HG03196 (cell line): ENCODE measurements around the gene TRAF3IP1.
A peak's percentile ranks its signal among the peaks of the same experiment; 100 is the strongest.

Experiments
- ATAC-seq: cut with Tn5 transposase; IDR thresholded peaks from one replicate; pipeline ENCODE4 v1.9.1; 2021; ENCODE audit not compliant: unreplicated experiment

The TRAF3IP1 gene

GRCh38 chr2:238424313-238424700 is 104.0 kb downstream of the TRAF3IP1 start:
- no peak for ATAC-seq

DNA sequence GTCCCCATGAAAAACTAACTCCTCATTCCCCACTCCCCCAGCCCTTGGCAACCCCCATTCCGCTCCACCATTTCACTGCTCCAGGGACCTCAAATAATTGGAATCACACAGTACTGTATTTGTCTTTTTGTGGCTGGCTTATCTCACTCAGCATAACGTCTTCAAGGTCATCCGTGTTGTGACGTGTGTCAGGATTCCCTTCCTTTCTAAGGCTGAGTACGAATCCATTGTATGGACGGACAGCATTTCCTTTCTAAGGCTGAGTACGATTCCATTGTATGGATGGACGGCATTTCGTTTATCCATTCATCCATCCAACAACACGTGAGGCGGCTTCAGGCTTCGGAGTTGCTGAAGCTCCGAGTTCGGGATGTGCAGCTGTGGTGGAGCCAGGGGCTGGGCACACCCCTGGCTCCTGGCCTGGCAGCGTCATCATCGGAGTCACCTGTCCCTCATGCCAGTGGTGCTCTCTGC is 105.2 kb downstream of the TRAF3IP1 start:
- ATAC-seq, result no peak

DNA sequence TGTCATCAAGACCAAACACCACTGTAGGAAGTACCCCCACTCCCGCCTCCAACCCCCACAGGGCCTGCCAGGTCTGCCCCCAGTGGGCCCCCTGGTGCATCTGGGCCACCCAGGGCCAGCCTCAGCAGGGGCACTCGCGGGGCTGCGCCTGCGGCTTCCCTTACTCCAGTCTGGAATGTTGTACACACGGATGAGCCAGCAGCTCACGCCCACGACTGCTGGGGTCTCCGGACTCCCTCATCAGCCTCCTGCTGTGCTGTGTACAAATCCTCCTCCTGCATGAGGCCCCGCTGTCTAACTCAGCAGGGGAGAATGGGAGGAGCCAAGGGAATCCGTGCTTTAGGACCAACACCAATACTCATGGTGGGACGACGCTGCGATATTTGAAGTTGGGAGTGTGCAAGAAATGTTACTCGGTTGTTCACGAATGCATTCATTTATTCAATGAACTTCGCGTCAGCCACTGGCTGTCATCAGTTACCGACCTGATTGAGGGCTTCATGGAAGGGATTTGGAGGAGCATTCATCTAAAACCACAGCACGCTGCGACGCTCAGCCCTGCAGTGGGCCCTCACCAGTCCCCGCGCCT is 105.8 kb downstream of the TRAF3IP1 start:
- ATAC-seq, result peak; percentile 9

DNA sequence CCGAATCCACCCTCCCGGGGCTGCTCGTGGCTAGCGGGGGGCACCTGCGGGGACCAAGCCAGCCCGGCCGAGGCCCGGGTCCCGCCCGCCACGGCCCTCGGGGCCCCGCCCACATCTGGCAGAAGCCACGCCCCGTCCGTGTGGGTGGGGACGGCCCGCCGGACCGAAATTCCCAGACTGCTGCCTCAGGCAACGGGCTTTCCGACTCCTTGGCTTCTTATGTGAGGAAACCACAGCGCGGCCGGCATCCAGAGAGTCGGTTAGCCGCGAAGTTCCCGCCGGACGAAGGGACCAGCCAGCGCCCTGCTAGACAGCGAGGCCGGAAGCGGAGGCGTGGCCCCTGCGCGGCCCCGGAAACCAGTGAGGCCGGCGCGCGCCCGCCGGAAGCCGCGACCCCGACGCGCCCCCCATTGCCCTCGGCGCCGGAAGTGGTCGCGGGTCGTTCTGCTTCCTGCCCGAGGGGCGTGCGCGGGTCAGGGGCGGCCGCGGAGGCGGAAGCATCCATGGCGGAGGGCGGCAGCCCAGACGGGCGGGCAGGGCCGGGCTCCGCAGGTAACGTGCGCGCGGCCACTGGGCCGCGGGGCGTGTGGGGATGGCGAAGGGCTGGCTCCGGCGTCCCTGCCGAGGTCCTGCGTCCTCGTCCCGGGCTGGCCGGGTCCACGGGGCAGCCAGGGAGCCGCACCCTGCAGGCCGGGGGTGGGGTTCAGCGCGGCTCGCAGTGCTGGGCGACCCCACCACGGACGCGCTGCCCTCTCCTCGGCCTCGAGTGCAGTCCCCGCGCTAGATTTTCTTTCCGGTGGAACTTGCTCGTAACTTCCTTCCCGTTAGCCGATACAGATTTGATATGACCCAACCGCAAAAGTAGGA is 106.5 kb downstream of the TRAF3IP1 start, which contains the start of gene ASB1:
Gene ASB1, plus strand, starts transcription at position 360 of the 867 bp plus-strand sequence. Its CDS starts 144 bp downstream, at position 504.
- ATAC-seq, result peak; percentile 84

DNA sequence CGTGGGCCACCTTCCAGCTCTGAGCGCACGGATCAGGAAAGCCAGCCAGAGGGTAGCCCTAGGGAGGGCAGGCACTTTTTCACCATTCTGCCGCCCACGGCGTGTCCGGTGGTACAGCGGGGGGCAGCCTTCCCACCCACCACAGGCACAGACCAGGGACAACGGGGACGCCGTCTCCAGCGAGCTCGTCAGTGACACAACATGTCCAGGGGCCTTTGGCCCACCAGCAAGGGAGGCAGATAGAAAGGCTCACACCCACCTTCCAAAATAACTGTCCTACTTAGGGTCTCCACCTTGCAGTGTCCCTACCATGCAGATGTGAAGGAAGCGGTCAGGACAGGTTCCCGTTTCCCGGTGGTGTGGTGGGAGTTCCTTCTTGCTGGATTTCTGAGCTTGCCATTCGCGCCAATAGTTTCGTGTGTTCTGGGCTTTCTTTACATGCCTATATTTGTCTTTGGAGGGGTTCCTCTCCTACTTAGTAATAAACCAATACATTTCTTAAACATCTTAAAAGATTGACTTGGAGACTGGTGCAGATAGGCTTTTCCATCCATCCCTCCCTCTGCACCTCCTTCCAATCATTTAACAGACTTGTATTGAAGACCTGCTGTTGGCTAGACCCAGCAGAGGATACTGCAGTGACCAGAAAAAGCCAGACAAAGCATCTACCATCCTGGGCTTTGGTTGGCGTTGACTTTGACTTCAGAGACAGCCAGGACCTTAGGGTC is 107.3 kb downstream of the TRAF3IP1 start:
- ATAC-seq, result no peak

DNA sequence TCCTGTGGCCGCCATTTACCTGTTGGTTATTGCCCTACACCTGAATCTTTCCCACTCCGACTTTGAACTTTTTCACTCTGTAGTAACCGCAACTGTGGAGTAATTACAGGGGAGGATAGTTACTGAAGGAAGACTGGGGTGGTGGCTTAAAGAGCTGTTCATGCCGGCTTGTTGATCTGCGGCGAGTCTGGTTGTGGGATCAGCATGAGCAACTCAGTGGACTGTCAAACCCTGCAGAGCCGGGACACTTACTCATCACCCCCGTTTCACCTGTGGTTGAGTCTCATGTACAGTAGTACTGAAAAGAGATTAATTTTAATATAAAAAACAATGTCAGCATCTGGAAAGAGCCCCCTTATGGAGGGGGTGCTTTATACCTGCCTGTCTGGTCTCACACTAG is 108.5 kb downstream of the TRAF3IP1 start:
- ATAC-seq, result no peak

GRCh38 chr2:238430781-238431180 is 110.5 kb downstream of the TRAF3IP1 start:
- ATAC-seq, result no peak

- no peak for ATAC-seq
These were observed 111.1 kb downstream of the TRAF3IP1 start for GRCh38 chr2:238431456-238431855.

- ATAC-seq, result no peak
These were observed 113.1 kb downstream of the TRAF3IP1 start for GRCh38 chr2:238433300-238433915.

DNA sequence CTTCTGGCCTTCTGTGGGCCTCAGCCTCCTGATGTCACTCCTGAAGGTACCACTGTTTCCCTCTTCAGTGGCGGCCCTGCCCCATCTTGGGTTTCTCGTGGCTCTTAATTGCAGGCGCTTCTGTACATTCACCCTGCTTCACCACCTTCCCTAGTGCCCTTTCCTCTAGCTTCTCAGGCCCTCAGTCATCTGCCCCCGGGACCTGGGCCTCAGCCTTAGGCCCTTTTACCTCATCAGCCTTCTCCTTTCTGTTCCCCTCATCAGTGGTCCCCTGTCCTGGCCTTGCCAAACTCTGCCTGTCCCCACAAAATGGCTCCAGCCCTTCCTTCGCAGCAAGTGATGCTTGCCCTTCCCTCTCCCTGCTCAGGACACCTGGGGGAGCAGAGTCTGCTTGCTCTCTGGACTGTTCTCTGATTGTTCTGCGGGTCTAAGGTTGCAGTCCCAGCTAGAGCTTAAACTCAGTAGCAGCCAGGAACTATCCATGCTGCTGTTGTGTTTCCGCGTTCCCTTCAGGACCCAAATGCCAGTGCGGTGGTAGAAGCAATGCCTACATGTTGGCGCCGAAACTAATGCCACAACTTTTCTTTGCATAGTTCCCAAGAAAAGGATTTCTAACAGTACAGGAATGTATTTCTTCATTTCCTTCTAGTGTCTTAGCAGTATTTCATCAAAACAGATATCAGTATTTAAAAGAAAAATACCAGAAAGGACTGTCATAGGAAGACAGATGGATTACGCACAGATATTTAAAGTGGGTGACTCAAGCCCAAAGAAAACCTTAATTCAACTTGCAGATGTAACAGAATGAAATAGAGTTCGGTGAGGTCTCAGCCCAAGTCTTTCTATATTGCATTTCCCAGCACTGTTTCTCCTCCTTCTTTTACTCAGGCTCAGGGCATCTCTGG is 113.9 kb downstream of the TRAF3IP1 start:
- ATAC-seq, result no peak

- no peak for ATAC-seq
These were observed 114.8 kb downstream of the TRAF3IP1 start for GRCh38 chr2:238434846-238435751.

DNA sequence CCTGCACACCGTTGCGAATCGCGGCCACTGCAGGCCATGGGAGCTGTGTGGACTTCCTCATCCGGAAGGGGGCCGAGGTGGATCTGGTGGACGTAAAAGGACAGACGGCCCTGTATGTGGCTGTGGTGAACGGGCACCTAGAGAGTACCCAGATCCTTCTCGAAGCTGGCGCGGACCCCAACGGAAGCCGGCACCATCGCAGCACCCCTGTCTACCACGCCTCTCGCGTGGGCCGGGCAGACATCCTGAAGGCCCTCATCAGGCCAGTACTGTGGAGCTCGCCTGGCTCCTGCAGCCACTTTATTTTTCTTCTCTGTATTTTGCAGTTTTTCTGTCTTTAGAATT is 115.4 kb downstream of the TRAF3IP1 start:
- ATAC-seq, result no peak

DNA sequence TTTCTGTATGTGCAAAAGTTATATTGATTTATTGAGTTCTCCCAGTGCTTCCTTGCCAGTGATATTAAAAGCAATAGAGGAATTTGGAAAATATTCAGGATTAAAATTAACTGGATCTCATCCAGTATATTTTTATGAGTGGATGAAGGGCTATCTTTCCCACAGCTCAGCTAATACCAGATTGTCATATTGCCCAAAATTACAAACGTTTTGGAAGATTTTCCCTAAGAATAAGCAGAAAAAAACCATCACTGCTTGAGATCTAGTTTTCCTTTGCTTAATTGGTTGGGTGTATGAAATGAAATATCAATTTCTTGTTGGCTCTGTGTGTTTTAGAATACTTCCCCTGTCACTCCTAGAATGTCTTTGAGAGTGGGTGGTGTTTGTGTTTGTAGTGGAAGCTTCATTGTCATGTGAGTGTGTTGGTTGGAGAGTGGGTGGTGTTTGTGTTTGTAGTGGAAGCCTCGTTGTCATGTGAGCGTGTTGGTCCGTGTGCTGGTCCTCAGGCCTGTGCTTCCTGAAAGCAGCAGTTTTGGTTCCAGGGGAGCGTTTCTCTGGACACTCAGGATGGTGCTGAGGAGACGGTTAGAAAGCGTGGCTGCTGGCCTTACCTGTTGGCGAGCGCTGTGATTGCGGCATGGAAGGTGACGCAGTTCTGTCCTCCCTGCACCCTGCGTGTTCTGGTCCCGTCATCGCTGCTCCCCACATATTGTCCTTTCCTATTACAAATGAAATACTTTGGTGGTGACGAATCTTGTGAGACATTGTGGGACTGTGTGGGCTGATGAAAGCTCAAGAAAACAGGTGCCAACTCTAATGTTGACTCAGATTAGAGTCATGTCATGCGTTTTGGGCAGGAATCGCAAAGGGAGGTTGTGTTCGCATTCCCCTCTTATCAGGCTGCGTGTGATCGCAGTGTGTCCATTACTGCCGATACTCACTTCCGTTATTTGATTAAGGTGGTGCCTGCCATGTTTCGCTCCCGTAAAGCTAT is 118.8 kb downstream of the TRAF3IP1 start:
- no peak for ATAC-seq

DNA sequence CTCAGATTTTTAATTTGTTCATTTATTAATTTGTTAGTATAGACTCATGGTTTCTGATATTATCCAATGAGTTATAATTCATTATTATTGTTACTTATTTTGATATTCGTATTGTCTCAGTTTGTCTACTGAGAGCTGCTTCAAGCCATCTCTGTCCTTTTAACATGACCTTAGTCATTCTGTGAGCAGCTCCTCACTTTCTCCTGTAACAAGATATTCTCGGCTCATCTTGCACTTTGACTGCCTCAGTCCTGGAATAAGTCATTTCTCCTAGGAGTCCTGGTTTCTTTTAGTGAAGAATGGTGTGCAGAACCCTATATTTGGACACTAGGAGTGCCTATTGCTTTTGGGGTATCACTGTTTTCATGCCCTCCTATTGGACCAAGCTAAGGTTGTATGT is 119.6 kb downstream of the TRAF3IP1 start:
- ATAC-seq, result no peak

DNA sequence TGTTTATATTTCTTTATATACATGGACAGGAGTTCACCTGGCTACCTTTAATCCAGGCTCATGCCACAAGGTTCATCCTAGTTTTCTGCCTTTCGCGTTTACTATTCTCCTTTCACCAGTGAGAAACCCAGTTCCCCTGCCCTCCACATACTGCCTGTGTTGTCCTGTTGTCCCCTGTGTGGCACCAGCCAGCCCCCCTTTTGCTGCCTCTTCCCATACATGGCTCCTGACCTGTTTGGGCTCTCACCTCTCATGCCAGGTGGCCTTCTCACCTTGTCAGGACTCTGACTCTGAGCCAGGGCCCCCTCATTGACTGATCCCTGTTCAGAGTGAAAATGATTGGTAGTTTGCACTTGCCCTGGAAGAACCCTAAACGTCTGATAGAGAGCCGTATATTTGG is 120.0 kb downstream of the TRAF3IP1 start:
- no peak for ATAC-seq

DNA sequence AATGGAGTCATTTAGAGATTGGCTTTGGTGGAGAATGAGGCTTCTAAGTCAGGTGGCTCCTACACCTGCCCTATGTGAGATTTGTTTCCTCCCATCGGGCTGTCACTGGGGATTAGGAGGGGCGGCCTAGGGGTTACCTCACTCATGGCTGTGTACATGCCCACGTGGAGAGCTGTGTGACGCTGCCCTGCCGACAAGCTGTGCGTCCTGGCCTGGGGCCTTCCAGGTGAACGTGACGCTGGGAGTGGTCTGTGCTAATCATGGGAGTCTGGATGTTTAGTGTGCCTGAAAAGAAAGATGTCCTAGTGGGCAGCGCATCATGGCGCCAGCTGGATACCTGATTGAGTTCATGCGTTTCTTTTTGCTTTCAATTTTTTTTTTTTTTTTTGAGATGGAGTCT is 120.4 kb downstream of the TRAF3IP1 start:
- ATAC-seq, result no peak

- ATAC-seq, result no peak
These were observed 121.2 kb downstream of the TRAF3IP1 start for GRCh38 chr2:238441262-238442114.
